ENCODE measurements around the gene FCN1. TPM values are rescaled to one million over a fixed set of nuclear protein-coding genes. Genes with fewer than 3 reads are reported as not detected.

The FCN1 gene
- total RNA-seq, 4 donors from 2014 or later, result 0.41 to 13.8 TPM; not detected in 2

GRCh38 chr9:134965411-134965810 is 47.7 kb upstream of the FCN1 start:
- no peaks in the 10 kb centered on the region for H3K9me3 ChIP-seq
- intact Hi-C loops (cut with DNase I; ENCODE audit: low total_unique reads), result no loop called here
- H3K36me3 ChIP-seq, result no peaks in the 10 kb centered on the region
- in situ Hi-C loops (cut with MboI; ENCODE audit: low pct_ligation_motif_present in 1 of 4, low pct_unique_long_range_greater_than_20kb in 1 of 4, low sequenced_read_pairs in 3 of 4), result no loop called here
- H3K4me3 ChIP-seq, result no peak overlapping the region
- DNase-seq, result no peak
- peaks cover 25% of the 10 kb centered on the region for H3K27me3 ChIP-seq
- TF ChIP-seq POLR2AphosphoS5 (IDR thresholded peaks at IDR 0.05) (no peak), EP300 (IDR thresholded peaks at IDR 0.05; ENCODE audit: low read depth) (no peak), CTCF (IDR thresholded peaks at IDR 0.05) (no peak), POLR2A (IDR thresholded peaks at IDR 0.05) (no peak)
- H3K4me1 ChIP-seq, result no peaks in the 10 kb centered on the region
- WGBS, 2 donors (ENCODE audit: low coverage in 1 of 2), result 86 to 100% methylated on average over 2 of the region's 4 CpGs
- H3K27ac ChIP-seq, result no peak overlapping the region

- in situ Hi-C loops (cut with MboI; ENCODE audit: low pct_ligation_motif_present in 1 of 4, low pct_unique_long_range_greater_than_20kb in 1 of 4, low sequenced_read_pairs in 3 of 4) (no loop called here), intact Hi-C loops (cut with DNase I; ENCODE audit: low total_unique reads) (no loop called here)
- WGBS, 2 donors (ENCODE audit: low coverage in 1 of 2), result 79% methylated on average over 12 of the region's 13 CpGs; no CpG with 5 or more reads in 1 of the 2 donors
- TF ChIP-seq POLR2AphosphoS5 (IDR thresholded peaks at IDR 0.05), result no peak
- no peak for TF ChIP-seq EP300 (IDR thresholded peaks at IDR 0.05; ENCODE audit: low read depth)
- no peak for TF ChIP-seq CTCF (IDR thresholded peaks at IDR 0.05)
- TF ChIP-seq POLR2A (IDR thresholded peaks at IDR 0.05), result no peak
- no peak overlapping the region for H3K4me3 ChIP-seq
- H3K27ac ChIP-seq, result no peak overlapping the region
- no peaks in the 10 kb centered on the region for H3K36me3 ChIP-seq
- H3K27me3 ChIP-seq, result peaks cover 20% of the 10 kb centered on the region
- no peaks in the 10 kb centered on the region for H3K9me3 ChIP-seq
- no peaks in the 10 kb centered on the region for H3K4me1 ChIP-seq
- DNase-seq, result no peak
Measured at GRCh38 chr9:134964271-134965055, 46.8 kb upstream of the FCN1 start.

GRCh38 chr9:134963546-134963945 is 45.8 kb upstream of the FCN1 start:
- Histone ChIP-seq H3K9me3 (no peaks in the 10 kb centered on the region), H3K27ac (no peak overlapping the region), H3K27me3 (peaks cover 19% of the 10 kb centered on the region), H3K4me1 (no peaks in the 10 kb centered on the region), H3K4me3 (no peak overlapping the region), H3K36me3 (no peaks in the 10 kb centered on the region)
- no peak for DNase-seq
- TF ChIP-seq EP300 (IDR thresholded peaks at IDR 0.05; ENCODE audit: low read depth) (no peak), POLR2A (IDR thresholded peaks at IDR 0.05) (no peak), POLR2AphosphoS5 (IDR thresholded peaks at IDR 0.05) (no peak), CTCF (IDR thresholded peaks at IDR 0.05) (no peak)
- intact Hi-C loops (cut with DNase I; ENCODE audit: low total_unique reads) (no loop called here), in situ Hi-C loops (cut with MboI; ENCODE audit: low pct_ligation_motif_present in 1 of 4, low pct_unique_long_range_greater_than_20kb in 1 of 4, low sequenced_read_pairs in 3 of 4) (no loop called here)
- 89 to 92% methylated on average over 4 to 17 of the region's 19 CpGs for WGBS, 2 donors (ENCODE audit: low coverage in 1 of 2)

GRCh38 chr9:134962973-134963364 is 45.3 kb upstream of the FCN1 start:
- 81 to 83% methylated on average over 13 to 19 of the region's 19 CpGs for WGBS, 2 donors (ENCODE audit: low coverage in 1 of 2)
- no peaks in the 10 kb centered on the region for H3K4me1 ChIP-seq
- no peak overlapping the region for H3K4me3 ChIP-seq
- H3K27ac ChIP-seq, result no peak overlapping the region
- H3K9me3 ChIP-seq, result no peaks in the 10 kb centered on the region
- H3K27me3 ChIP-seq, result peaks cover 19% of the 10 kb centered on the region
- intact Hi-C loops (cut with DNase I; ENCODE audit: low total_unique reads), result no loop called here
- no peak for DNase-seq
- no peaks in the 10 kb centered on the region for H3K36me3 ChIP-seq
- in situ Hi-C loops (cut with MboI; ENCODE audit: low pct_ligation_motif_present in 1 of 4, low pct_unique_long_range_greater_than_20kb in 1 of 4, low sequenced_read_pairs in 3 of 4), result no loop called here
- no peak for TF ChIP-seq CTCF (IDR thresholded peaks at IDR 0.05)
